LNCaP clone FGC (cell line): ENCODE measurements around the gene PLPP2.
A peak's percentile ranks its signal among the peaks of the same experiment; 100 is the strongest.

Experiments used
- DNase-seq: peaks from one replicate; pipeline ENCODE4 v3.0.0-alpha.2; 2011; ENCODE audit warnings: low read depth
- H3K4me3 ChIP-seq: 2 replicates; pipeline ENCODE4 v1.5.1; 2011; ENCODE audit warnings: mild to moderate bottlenecking, low read depth, low read length, control low read depth
- TF ChIP-seq, protein P1 (sequence below): IDR thresholded peaks from 2 replicates; pipeline ENCODE4 v1.5.1; 2012; ENCODE audit warnings: mild to moderate bottlenecking; ENCODE audit not compliant: control insufficient read depth, insufficient read depth; ENCODE audit errors: extremely low read depth

PLPP2 gene

DNA sequence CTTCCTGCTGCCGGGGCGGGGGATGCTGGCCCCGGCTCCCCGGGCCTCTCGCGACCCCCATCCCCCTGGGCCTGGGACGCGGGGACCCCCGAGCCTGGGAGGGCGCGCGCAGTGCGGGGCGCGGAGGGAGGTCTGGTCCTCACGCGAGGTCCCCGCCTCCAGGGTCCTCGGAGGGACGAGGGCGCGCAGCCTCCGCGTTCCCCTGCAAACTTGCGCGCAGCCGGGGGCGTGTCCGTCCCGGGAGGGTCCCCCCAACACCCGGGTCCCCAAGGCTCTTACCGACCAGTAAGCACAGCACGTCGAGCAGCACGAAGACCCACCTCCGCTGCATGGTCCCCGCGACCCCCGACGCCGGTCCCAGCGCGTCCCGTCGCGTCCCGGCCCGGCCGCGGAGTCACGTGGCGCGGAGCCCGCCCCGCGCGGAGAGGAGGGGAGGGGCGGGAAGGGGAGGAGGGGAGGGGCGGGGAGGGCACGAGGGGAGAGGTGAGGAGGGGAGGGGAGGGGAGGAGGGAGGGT, at the start of gene PLPP2:
TSS of gene PLPP2 (minus strand) at position 398 of the 516 bp plus-strand sequence. CDS start at position 331, 67 bp downstream.
- peak within 1 kb of the TSS; percentile 72 for H3K4me3 ChIP-seq
- TF ChIP-seq, protein P1, sequence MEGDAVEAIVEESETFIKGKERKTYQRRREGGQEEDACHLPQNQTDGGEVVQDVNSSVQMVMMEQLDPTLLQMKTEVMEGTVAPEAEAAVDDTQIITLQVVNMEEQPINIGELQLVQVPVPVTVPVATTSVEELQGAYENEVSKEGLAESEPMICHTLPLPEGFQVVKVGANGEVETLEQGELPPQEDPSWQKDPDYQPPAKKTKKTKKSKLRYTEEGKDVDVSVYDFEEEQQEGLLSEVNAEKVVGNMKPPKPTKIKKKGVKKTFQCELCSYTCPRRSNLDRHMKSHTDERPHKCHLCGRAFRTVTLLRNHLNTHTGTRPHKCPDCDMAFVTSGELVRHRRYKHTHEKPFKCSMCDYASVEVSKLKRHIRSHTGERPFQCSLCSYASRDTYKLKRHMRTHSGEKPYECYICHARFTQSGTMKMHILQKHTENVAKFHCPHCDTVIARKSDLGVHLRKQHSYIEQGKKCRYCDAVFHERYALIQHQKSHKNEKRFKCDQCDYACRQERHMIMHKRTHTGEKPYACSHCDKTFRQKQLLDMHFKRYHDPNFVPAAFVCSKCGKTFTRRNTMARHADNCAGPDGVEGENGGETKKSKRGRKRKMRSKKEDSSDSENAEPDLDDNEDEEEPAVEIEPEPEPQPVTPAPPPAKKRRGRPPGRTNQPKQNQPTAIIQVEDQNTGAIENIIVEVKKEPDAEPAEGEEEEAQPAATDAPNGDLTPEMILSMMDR: no peak
- DNase-seq: no peak

DNA sequence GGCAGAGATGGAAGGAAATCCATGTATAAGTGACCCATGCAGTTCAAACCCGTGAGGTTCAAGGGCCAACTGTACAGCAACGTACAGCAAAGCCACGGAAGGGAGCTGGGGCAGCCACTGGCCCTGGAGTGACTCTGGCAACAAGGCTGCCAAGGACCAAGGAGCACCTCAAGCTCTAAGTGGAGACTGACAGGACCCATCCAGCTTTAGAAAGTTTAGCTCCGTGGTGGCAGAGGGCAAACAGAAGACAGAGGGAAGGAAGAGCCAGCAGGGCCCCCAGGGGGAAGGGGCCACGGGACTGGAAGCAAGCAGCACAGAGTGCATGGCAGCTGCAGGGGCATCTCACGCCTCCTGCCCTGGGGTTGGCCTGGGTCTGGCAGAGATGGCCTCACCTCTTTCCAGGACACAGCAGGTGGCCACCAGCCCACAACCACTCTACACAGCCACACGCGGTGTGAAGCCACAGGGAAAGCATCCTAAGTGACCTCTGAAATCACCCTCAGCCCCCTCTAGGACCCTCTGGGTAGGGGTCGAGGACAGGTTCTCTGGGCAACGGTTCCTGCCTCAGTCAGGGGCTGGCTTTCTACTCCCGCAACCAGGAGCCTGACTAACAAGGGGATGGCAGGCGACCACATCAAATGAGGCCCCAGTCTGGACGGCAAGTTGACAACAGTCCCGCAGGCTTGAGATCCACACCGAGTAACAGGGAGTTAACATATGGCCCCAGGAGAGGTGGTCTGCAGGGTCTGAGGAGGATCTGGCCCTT, 49.6 kb upstream of the PLPP2 start:
- no peak for DNase-seq
- no peak overlapping the region for H3K4me3 ChIP-seq
- TF ChIP-seq, protein P1: no peak

DNA sequence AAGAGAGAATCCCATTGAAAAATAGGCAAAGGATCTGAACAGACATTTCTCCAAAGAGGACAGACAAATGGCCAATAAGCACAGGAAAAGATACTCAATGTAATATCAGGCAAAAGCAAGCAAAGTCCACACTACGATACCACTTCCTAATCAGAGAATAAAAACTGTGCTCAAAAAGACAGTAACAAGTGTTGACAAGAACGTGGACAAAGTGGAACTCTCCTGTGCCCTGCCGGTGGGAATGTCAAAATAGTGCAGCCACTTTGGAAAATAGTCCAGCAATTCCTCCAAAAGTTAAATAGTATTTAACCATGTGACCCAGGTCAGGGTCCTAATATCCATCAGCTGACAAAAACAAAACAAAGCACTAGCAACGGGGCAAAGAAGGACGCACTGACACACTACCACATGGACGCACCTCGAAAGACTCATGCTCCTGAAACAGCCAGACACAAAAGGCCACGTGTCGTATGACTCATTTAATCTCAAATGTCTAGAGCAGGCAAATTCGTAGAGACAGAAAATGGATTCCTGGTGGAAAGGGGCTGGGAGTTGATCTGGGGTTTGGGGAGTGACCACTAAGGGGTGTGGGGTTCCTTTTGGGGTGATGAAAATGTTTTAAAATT, 48.2 kb upstream of the PLPP2 start:
- no peak for DNase-seq

DNA sequence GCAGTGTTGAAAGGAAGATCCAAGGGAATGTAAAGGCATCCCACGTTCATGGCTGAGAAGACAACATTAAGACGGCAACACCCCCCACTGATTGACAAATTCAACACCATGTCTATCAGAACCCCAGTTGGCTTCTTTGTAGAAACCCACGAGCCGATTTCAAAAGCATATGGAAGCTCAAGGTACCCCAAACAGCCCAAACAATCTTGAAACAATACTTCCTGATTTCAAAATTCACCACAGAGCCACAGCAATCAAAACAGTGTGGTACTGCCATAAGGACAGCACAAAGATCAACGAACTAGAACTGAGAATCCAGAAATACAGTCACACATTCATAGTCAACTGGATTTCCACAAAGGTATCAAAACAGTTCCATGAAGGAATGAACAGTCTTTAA, 47.2 kb upstream of the PLPP2 start:
- no peak overlapping the region for H3K4me3 ChIP-seq
- TF ChIP-seq, protein P1: no peak
- DNase-seq: no peak

More for the DNA sequence above, 48.2 kb upstream of the PLPP2 start:
- TF ChIP-seq, protein P1: no peak
- H3K4me3 ChIP-seq: no peak overlapping the region

DNA sequence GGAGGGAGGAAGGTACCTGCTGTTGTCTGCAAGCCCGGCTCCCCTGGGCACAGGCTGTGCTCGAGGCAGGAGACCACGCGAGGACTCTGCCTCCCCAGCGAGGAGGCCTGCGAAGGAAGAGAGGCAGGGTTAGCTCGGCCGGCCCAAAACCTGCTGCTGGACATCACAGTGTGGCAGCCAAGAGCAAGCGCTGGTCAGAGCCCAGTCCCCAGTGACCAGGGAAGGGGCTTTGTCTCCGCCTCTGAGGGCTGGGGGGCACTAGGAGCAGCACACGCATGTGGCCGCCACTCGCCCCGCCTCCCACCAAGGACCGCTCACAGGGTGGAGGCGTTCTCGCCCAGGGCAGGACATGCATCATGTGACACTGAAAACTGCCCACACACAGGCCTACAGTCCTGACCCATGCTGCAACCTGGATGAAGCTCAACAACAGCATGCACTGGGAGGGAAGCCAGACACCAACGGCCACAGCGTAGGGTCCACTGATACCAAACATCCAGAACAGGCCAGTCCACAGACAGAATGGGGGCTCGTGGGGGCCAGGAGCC, 44.9 kb upstream of the PLPP2 start:
- TF ChIP-seq, protein P1: no peak
- no peak overlapping the region for H3K4me3 ChIP-seq
- DNase-seq: no peak

DNA sequence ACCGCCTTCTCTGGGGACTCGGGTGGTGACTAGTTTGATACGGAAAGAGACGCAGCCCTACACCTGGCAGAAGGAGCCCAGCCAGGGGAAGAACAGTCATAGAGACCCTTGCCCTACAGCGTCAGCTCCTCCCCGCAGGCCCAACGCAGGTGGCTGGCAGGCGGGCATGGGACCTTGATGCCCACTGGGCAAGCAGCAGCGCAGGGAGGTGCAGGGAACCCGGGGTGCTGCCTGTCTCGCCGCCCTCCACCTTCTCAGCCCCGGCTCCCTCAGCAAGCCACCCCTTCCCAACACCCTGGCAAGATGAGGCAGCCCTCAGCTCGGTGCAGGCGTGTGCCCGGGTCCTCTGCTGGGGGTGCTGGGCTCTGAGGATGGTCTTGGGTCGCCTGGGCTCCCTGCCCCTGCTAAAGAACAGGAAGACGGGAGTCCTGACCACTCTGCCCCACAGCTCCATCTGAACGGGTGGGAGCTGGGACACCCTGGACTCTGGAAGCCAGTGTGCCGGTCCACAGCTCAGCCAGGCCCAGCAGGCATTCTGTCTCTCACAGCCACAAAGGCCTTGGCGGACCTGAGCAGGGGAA, 44.4 kb upstream of the PLPP2 start:
- TF ChIP-seq, protein P1: no peak
- DNase-seq: no peak
- no peak overlapping the region for H3K4me3 ChIP-seq
